Activated CD4-positive, alpha-beta T cell treated with anti-CD3 and anti-CD28 coated beads for 4 hours (primary cell): ENCODE data around the gene TBC1D17.

Source experiments
- DNase-seq, 2 donors: peaks; one replicate each; pipeline ENCODE4 v3.0.0-alpha.2; 2020

Gene TBC1D17

GRCh38 chr19:49877020-49877878 lies at the start of gene TBC1D17, which contains the start of gene AKT1S1:
Gene TBC1D17, plus strand, starts transcription at chr19:49877702. Its CDS starts 22 bp downstream, at chr19:49877724.
Gene AKT1S1, minus strand, starts transcription at chr19:49877355. Its CDS starts 4,060 bp downstream, at chr19:49873295.
- peak; percentile 97 to 98 for DNase-seq

GRCh38 chr19:49829200-49829599 lies 48.3 kb upstream of the TBC1D17 start:
- DNase-seq = no peak

GRCh38 chr19:49829721-49830120 lies 47.8 kb upstream of the TBC1D17 start:
- DNase-seq = no peak

GRCh38 chr19:49830766-49831165 lies 46.7 kb upstream of the TBC1D17 start:
- no peak for DNase-seq

GRCh38 chr19:49831592-49831991 lies 45.9 kb upstream of the TBC1D17 start:
- no peak for DNase-seq

GRCh38 chr19:49832556-49832955 lies 44.9 kb upstream of the TBC1D17 start:
- no peak for DNase-seq

- no peak for DNase-seq
These were observed 43.9 kb upstream of the TBC1D17 start for GRCh38 chr19:49833599-49833998.

GRCh38 chr19:49835562-49835961 lies 41.9 kb upstream of the TBC1D17 start:
- no peak for DNase-seq

- no peak for DNase-seq
These were observed 41.1 kb upstream of the TBC1D17 start for GRCh38 chr19:49836176-49837008.

- no peak for DNase-seq
These were observed 40.5 kb upstream of the TBC1D17 start for GRCh38 chr19:49837009-49837310.

- DNase-seq = no peak
These were observed 40.1 kb upstream of the TBC1D17 start for GRCh38 chr19:49837425-49837824.

- no peak for DNase-seq
These were observed 38.5 kb upstream of the TBC1D17 start for GRCh38 chr19:49838885-49839588.

GRCh38 chr19:49839713-49840112 lies 37.8 kb upstream of the TBC1D17 start:
- DNase-seq = no peak

GRCh38 chr19:49840321-49840720 lies 37.2 kb upstream of the TBC1D17 start:
- no peak for DNase-seq

GRCh38 chr19:49840736-49841249 lies 36.7 kb upstream of the TBC1D17 start:
- DNase-seq = no peak

- DNase-seq = no peak
These were observed 34.2 kb upstream of the TBC1D17 start for GRCh38 chr19:49843265-49843664.

- DNase-seq = no peak
These were observed 33.1 kb upstream of the TBC1D17 start for GRCh38 chr19:49844138-49845095.

GRCh38 chr19:49845414-49845813 lies 32.1 kb upstream of the TBC1D17 start:
- no peak for DNase-seq

GRCh38 chr19:49846408-49846807 lies 31.1 kb upstream of the TBC1D17 start:
- no peak for DNase-seq

- no peak for DNase-seq
These were observed 29.5 kb upstream of the TBC1D17 start for GRCh38 chr19:49847731-49848696.

GRCh38 chr19:49848938-49849337 lies 28.6 kb upstream of the TBC1D17 start:
- no peak for DNase-seq
